GM19395 (cell line): Measurements from ENCODE around the gene DPH1.

ENCODE experiments used
- ATAC-seq: cut with Tn5 transposase; IDR thresholded peaks from one replicate; pipeline ENCODE4 v1.9.1; 2021; ENCODE audit warnings: mild to moderate bottlenecking, moderate library complexity; ENCODE audit not compliant: unreplicated experiment

Gene DPH1

DNA sequence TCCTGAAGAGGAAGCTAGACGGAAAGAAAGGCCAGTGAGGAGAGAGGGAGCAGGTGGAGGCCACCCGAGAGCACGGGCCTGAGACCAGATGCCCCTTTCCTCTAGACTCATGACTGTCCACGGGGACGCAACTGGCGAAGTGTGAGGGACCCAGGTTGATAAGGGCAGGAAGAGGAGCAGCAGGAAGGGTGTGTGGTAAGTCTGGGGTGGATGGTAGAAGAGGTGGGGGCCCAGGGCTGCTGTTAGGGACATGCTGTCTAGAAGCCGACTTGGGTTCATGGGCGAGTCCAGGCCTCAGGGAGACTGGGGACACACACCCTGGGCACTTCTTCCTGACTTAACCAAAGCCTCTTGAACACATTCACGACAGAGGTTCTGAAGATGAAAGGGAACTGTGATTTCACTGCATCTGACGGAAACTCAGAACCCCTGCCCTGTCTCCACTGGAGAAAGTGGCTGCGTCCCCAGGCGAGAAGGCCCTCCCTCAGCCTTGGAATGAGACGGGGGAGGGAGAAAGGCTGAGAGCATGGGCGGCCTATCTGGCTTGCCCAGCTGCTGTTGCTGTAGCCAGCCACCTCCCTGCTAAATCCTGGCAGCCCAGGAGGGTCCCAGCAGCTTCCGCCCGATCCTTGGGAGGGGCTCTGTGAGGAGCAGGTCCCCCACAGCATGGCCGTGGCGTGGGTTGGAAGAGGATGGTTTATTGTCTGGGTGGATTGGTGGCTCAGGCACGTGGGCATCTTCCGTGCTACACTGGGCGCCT is 30.9 kb downstream of the DPH1 start:
- no peak for ATAC-seq

- no peak for ATAC-seq
Measured at GRCh38 chr17:2061441-2061958, 31.5 kb downstream of the DPH1 start.

GRCh38 chr17:2062571-2063183 is 32.7 kb downstream of the DPH1 start:
- no peak for ATAC-seq

GRCh38 chr17:2063261-2064146 is 33.6 kb downstream of the DPH1 start:
- ATAC-seq: no peak

GRCh38 chr17:2064147-2064489 is 34.2 kb downstream of the DPH1 start:
- ATAC-seq: no peak

- no peak for ATAC-seq
Measured at GRCh38 chr17:2064520-2064971, 34.6 kb downstream of the DPH1 start.

- ATAC-seq: no peak
Measured at GRCh38 chr17:2064980-2065785, 35.2 kb downstream of the DPH1 start.

GRCh38 chr17:2065949-2066400 is 36.0 kb downstream of the DPH1 start:
- no peak for ATAC-seq

DNA sequence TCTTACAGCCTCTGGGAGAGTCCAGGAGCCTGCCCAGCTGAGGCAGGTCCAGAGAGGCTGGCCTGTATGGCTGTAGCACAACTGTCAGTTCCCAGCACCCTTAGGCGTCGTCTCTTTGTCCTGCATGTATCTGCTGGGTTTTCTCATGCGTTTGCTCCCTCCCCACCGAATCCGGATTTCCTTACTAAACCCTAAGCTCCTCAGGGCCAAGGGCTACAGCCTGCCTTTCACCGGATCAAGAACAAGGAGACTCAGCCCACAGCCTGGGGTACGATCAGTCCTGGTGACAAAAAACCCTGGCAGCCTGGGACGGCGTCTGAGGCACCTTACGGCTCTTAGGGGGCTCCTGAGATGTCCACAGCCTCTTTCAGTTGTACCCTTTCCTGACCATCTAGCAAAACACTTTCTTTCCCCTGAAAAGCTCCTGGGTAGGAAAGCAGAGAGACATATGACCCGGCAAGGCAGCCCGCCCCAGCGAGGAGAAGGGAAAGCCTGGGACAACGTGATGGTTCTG is 37.2 kb downstream of the DPH1 start:
- ATAC-seq: no peak

GRCh38 chr17:2067608-2068024 is 37.7 kb downstream of the DPH1 start:
- no peak for ATAC-seq

DNA sequence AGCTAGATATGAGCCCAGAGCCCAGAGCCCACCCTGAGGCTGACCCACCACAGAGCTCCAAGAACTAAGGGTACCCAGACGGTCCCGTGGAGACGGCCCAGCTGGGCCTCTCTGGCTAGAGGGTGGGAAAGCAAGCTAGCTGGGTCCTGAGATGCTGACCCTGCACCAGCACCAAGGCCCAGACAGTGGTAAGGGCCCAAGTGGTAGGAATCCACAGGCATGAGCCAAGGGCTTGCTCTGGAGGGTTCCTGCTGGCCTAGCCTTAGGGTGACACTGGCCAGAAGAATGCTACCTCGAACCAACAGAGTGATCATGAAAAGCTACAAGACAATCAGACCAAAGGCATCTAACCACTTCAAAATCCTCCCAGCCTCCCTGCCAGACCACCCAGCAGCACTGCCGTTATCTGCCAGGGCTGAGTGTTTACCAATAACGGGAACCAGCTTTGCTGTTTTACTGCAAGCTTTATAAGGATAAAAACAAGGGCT is 38.1 kb downstream of the DPH1 start:
- no peak for ATAC-seq

DNA sequence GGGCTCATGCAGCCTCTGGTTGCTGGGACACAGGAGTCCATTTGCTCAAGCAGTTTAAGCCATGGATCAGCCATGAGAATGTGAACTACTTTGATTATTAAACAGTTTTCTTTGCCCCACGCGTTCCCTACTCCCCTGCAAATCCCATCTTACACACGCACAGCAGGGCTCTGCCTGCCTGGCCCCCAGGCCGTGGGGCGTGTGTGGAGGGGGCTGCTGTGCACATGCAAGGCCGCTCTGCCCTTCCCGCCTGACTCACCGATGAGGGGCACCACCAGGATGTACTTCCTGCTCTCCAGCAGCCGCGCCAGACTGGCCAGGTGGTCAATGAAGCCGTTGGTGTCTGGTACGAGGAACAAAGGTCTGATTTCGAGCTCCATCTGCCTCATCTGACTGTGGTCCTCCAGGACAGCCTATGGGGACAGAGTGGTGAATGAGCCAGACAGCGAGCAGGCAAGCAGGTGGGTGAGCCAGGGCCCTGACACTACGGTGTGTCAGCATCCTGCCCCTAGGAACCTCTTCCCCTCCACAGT is 38.6 kb downstream of the DPH1 start:
- ATAC-seq: no peak

DNA sequence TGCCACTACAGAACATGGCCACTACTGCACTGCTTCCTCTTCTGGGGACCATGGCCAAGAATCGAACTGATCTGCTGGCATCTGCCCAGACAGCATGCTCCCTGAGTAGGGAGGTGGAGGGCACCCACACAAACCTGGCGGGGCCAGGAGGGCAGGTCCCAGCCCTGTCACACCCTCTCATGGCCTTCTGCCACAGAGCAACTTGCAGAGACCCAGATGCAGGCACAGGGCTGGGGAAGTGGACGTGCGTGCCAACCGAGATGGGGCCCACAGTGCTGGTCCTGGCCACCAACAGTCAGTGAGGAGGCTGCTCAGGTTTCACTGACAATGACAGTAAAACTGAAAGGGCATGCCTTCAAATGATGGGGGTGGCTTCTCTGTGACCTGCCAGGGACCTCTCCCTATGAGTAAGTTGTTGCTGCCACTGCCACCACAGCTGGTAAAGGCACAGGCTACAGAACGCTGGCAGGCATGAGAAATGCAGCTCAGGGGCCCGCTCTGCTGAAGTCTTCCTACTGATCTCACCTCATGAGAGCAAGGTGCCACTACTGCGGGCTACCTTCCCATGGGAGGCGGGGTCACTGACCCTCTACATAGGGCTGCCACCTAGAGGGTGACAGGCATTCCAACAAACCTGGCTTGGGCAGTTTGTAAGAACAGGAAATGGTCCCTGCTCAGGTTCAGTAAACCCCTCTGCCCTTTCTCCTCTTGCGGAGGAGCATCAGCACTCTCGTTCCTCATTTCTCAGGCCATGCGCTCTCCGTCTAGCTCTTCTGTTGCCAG is 40.5 kb downstream of the DPH1 start:
- peak; percentile 70 for ATAC-seq

GRCh38 chr17:2071024-2071385 is 41.1 kb downstream of the DPH1 start:
- ATAC-seq: no peak

- no peak for ATAC-seq
Measured at GRCh38 chr17:2071455-2072281, 41.7 kb downstream of the DPH1 start.

GRCh38 chr17:2074919-2075318 is 45.0 kb downstream of the DPH1 start:
- no peak for ATAC-seq

DNA sequence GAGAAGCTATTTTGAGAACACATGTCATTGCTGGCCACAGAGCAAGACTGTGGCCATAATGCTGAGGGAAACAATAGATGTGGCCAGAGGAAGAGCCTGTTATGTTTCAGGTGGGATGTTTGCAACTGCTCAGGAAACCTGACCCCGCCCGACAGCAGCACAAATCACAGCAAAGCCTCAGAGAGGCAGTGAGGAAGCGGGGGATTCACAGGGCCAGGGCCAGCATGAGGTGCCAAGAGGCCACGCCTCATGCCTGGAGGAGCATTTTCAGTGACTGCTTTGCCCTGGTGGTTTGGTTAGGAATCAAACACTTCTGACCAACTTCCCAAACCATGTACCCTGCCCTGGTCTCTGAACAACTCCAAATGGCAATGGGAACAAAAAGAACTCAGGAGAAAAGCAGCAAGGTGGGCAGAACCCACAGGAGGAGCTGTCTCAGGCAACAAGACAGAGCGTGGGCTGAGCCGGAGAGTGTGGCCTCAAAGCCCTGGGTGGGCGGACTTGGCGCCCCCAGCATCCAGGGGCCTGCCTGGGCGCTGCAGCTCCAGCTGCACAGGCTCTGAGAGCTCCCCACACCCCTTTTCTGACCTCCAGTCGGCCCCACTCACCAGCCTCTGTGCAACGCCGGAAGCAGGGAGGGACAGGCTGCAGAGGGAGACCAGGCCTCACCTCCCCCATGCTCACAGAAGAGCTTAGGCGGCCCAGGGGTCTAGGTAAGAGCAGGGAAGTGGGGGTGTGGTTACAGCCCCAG is 45.6 kb downstream of the DPH1 start:
- ATAC-seq: no peak
